K562 (cell line): ENCODE data around the gene OSCP1. TPM values are rescaled to one million over a fixed set of nuclear protein-coding genes. Genes with fewer than 3 reads are reported as not detected.
A peak's percentile ranks its signal among the peaks of the same experiment; 100 is the strongest.

Experiments used
- ARID2 ChIP-seq: fragments of 450-650 bp; IDR thresholded peaks from 2 replicates; pipeline ENCODE4 v1.6.1; 2017; ENCODE audit warnings: antibody characterized with exemption, mild to moderate bottlenecking
- ARID4B ChIP-seq: sonication (generic); formaldehyde crosslinking; IDR thresholded peaks from 2 replicates; pipeline ENCODE4 v1.8.0; 2022; ENCODE audit warnings: mild to moderate bottlenecking, missing genetic modification reagents
- BRD4 ChIP-seq: fragments of 200-600 bp; sonication (generic); IDR thresholded peaks from 2 replicates; pipeline ENCODE4 v1.6.1; 2017; ENCODE audit warnings: inconsistent platforms
- FOXJ3 ChIP-seq: sonication (generic); formaldehyde crosslinking; IDR thresholded peaks from 2 replicates; pipeline ENCODE4 v1.4.0; 2020; ENCODE audit warnings: mild to moderate bottlenecking, missing genetic modification reagents
- FOXP1 ChIP-seq: sonication (generic); formaldehyde crosslinking; IDR thresholded peaks from 2 replicates; pipeline ENCODE4 v1.8.0; 2022; ENCODE audit warnings: mild to moderate bottlenecking, missing genetic modification reagents
- LEF1 ChIP-seq: fragments of 450-650 bp; IDR thresholded peaks from 2 replicates; pipeline ENCODE4 v1.6.1; 2016; ENCODE audit warnings: mild to moderate bottlenecking
- MEF2D ChIP-seq: conservative IDR thresholded peaks from 2 replicates; pipeline ENCODE4 v1.6.1; 2016; ENCODE audit warnings: low read depth, missing genetic modification characterization, missing compliant biosample characterization
- NFATC3 ChIP-seq: fragments of 450-650 bp; IDR thresholded peaks from 2 replicates; pipeline ENCODE4 v1.6.1; 2017; ENCODE audit warnings: mild to moderate bottlenecking
- NFIC ChIP-seq: fragments of 450-650 bp; IDR thresholded peaks from 2 replicates; pipeline ENCODE4 v1.6.1; 2017; ENCODE audit warnings: mild to moderate bottlenecking, inconsistent platforms
- NR0B1 ChIP-seq: fragments of 450-650 bp; IDR thresholded peaks from one replicate; pipeline ENCODE4 v1.6.1; 2018; ENCODE audit warnings: mild to moderate bottlenecking, moderate library complexity; ENCODE audit not compliant: partially characterized antibody
- PHF20 ChIP-seq: fragments of 450-650 bp; IDR thresholded peaks from 2 replicates; pipeline ENCODE4 v1.6.1; 2018; ENCODE audit not compliant: partially characterized antibody
- PRMT5 ChIP-seq: sonication (generic); formaldehyde crosslinking; IDR thresholded peaks from 2 replicates; pipeline ENCODE4 v1.5.0; 2020; ENCODE audit warnings: missing genetic modification reagents
- RFX7 ChIP-seq: fragments of 250-450 bp; sonication (Bioruptor Pico); IDR thresholded peaks from 2 replicates; pipeline ENCODE4 v1.5.1; 2021; ENCODE audit warnings: mild to moderate bottlenecking
- TEAD4 ChIP-seq, 2 experiments: sonication (generic) in 1 of 2; formaldehyde crosslinking in 1 of 2; IDR thresholded peaks; 2 replicates each; pipeline versions ENCODE4 v1.6.1 to v1.8.0; 2012 to 2022; ENCODE audit warnings: borderline replicate concordance in 1 of 2, inconsistent platforms in 1 of 2, low read length in 1 of 2, mild to moderate bottlenecking in 1 of 2, missing genetic modification reagents in 1 of 2
- TFAP4 ChIP-seq: sonication (generic); formaldehyde crosslinking; IDR thresholded peaks from 2 replicates; pipeline ENCODE4 v1.8.0; 2022; ENCODE audit warnings: missing genetic modification reagents, mild to moderate bottlenecking, moderate library complexity, borderline replicate concordance
- THAP12 ChIP-seq: fragments of 250-450 bp; sonication (Bioruptor Pico); IDR thresholded peaks from 2 replicates; pipeline ENCODE4 v1.9.0; 2021; ENCODE audit warnings: mild to moderate bottlenecking, inconsistent platforms
- USF2 ChIP-seq: sonication (generic); formaldehyde crosslinking; IDR thresholded peaks from 2 replicates; pipeline ENCODE4 v1.5.0; 2020; ENCODE audit warnings: missing genetic modification reagents
- ZNF263 ChIP-seq: sonication (generic); formaldehyde crosslinking; IDR thresholded peaks from 2 replicates; pipeline ENCODE4 v1.8.0; 2022; ENCODE audit warnings: mild to moderate bottlenecking, missing genetic modification reagents, borderline replicate concordance
- ZNF586 ChIP-seq: fragments of 450-650 bp; formaldehyde crosslinking; conservative IDR thresholded peaks from 2 replicates; pipeline ENCODE4 v1.4.0; 2020; ENCODE audit warnings: mild to moderate bottlenecking, moderate library complexity
- polyA plus RNA-seq, 8 experiments: library from polyadenylated mRNA; depleted of rRNA in 4 of 8; stranded (reverse) in 5 of 8; unstranded in 3 of 8; fragments of >200 nt; fragmentation: Nextera tagmentation in 2 of 8; fragmentation: Illumina TruSeq in 1 of 8; extraction: Ambion mirVana in 2 of 8; extraction: Trizol in 1 of 8; gene quantifications; 2 replicates each; pipeline versions ENCODE4 v1.2.1 to v1.2.3, GENCODE V29; 2011 to 2014; ENCODE audit warnings: inconsistent platforms in 1 of 8, missing spikeins in 1 of 8
- total RNA-seq, 7 experiments: library from RNA; depleted of rRNA in 6 of 7; stranded (reverse); fragments of >200 nt in 6 of 7; fragmentation: Illumina TruSeq in 2 of 7; extraction: Trizol in 2 of 7; gene quantifications; 2 replicates each; pipeline versions ENCODE4 v1.2.1 to v1.2.3, GENCODE V29; 2011 to 2021; ENCODE audit warnings: low replicate concordance in 1 of 7

OSCP1 gene
- total and polyA plus RNA-seq, 9 of the 15 experiments (the other 6 are each of a cell fraction or from before 2014, with no cell fraction given) = 0.15 to 0.40 (median 0.33) TPM; not detected in 5

- no peak for TF ChIP-seq ARID4B (CRISPR knock-in tag)
- TF ChIP-seq PRMT5 = no peak
- TF ChIP-seq LEF1 = 0 out of 2 replicates have a peak, but pooled peaks have one; percentile 38
- no peak for TF ChIP-seq NFATC3
- TF ChIP-seq THAP12 (CRISPR knock-in tag) = no peak
- peak; percentile 76; the same call in 1 of the 2 replicates for TF ChIP-seq TFAP4 (CRISPR knock-in tag)
- no peak for TF ChIP-seq RFX7
- TF ChIP-seq NFIC = peak; percentile 74
- TF ChIP-seq PHF20 = no peak
- no peak for TF ChIP-seq FOXP1 (CRISPR knock-in tag)
- TF ChIP-seq USF2 (CRISPR knock-in tag) = no peak
- TF ChIP-seq BRD4 = no peak
- no peak for TF ChIP-seq ZNF263 (CRISPR knock-in tag)
- no peak for TF ChIP-seq NR0B1
- no peak for TF ChIP-seq MEF2D (tag)
- no peak for TF ChIP-seq ZNF586
- no peak for TF ChIP-seq ARID2
- TF ChIP-seq FOXJ3 = no peak
- peak; percentile 93 for TF ChIP-seq TEAD4 (IDR thresholded peaks at IDR 0.05; ENCODE audit: low read length)
- TF ChIP-seq TEAD4 (CRISPR knock-in tag; IDR thresholded peaks at IDR 0.05; ENCODE audit: borderline replicate concordance) = no peak
Observed at GRCh38 chr1:36492491-36492890, 42.2 kb upstream of the OSCP1 start (continued).
